ENCODE results near the gene DNMT1.
A peak's percentile ranks its signal among the peaks of the same experiment; 100 is the strongest.

Gene DNMT1

GRCh38 chr19:10220695-10221094 is 25.9 kb upstream of the DNMT1 start:
- no peak for DNase-seq (ENCODE audit: low spot score)
- TF ChIP-seq CTCF (IDR thresholded peaks at IDR 0.05; ENCODE audit: extremely low read depth, insufficient read depth, missing control alignments) = no peak
- in situ Hi-C loops (cut with MboI; ENCODE audit: low pct_unique_long_range_greater_than_20kb, low sequenced_read_pairs, unreplicated experiment) = no loop called here

- DNase-seq (ENCODE audit: low spot score) = peak; percentile 75
Measured at GRCh38 chr19:10219678-10220077, 24.9 kb upstream of the DNMT1 start.

GRCh38 chr19:10217085-10217484 is 22.3 kb upstream of the DNMT1 start:
- in situ Hi-C loops (cut with MboI; ENCODE audit: low pct_unique_long_range_greater_than_20kb, low sequenced_read_pairs, unreplicated experiment) = no loop called here
- TF ChIP-seq CTCF (IDR thresholded peaks at IDR 0.05; ENCODE audit: extremely low read depth, insufficient read depth, missing control alignments) = no peak
- no peak for DNase-seq (ENCODE audit: low spot score)

More at GRCh38 chr19:10219678-10220077, 24.9 kb upstream of the DNMT1 start:
- TF ChIP-seq CTCF (IDR thresholded peaks at IDR 0.05; ENCODE audit: extremely low read depth, insufficient read depth, missing control alignments) = peak; percentile 54
- in situ Hi-C loops (cut with MboI; ENCODE audit: low pct_unique_long_range_greater_than_20kb, low sequenced_read_pairs, unreplicated experiment) = no loop called here

DNA sequence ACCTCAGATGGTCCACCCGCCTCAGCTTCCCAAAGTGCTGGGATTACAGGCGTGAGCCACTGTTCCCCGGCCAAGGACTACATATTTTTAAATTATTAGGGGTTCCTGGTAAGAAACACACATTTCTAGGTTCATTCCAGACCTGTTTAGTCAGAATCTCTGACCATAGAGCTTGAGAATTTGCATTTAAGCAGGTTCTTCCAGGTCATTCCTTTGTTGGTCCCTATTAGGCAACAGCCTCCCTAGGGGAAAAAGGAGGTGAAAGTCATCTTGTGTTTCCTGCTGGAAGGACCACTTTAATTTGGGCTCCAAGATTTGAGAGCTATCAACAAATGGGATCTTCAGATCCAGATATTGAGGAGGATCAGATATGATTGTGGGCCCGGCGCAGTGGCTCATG is 20.0 kb upstream of the DNMT1 start:
- TF ChIP-seq CTCF (IDR thresholded peaks at IDR 0.05; ENCODE audit: extremely low read depth, insufficient read depth, missing control alignments) = no peak
- in situ Hi-C loops (cut with MboI; ENCODE audit: low pct_unique_long_range_greater_than_20kb, low sequenced_read_pairs, unreplicated experiment) = no loop called here
- DNase-seq (ENCODE audit: low spot score) = no peak

- TF ChIP-seq CTCF (IDR thresholded peaks at IDR 0.05; ENCODE audit: extremely low read depth, insufficient read depth, missing control alignments) = no peak
- no peak for DNase-seq (ENCODE audit: low spot score)
- in situ Hi-C loops (cut with MboI; ENCODE audit: low pct_unique_long_range_greater_than_20kb, low sequenced_read_pairs, unreplicated experiment) = no loop called here
Measured at GRCh38 chr19:10211691-10212090, 16.9 kb upstream of the DNMT1 start.

GRCh38 chr19:10211061-10211460 is 16.3 kb upstream of the DNMT1 start:
- in situ Hi-C loops (cut with MboI; ENCODE audit: low pct_unique_long_range_greater_than_20kb, low sequenced_read_pairs, unreplicated experiment) = no loop called here
- TF ChIP-seq CTCF (IDR thresholded peaks at IDR 0.05; ENCODE audit: extremely low read depth, insufficient read depth, missing control alignments) = no peak
- peak; percentile 1 for DNase-seq (ENCODE audit: low spot score)

DNA sequence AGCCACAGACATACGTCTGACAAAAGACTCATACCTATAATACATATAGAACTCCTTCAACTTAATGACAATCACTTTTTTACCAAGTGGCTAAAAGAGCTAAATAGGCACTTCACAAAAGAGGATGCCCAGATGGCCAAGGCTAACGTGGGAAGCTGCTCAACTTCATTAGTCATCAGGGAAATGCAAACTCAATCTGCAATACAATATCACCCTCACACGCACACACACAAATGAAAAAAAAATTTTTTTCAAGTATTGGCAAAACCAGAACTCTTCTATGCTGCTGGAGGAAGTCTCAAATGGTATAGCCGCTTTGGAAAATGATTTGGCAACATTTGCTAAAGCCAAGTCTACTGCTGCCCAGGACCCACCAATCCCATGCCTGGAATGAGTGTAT is 14.6 kb upstream of the DNMT1 start:
- in situ Hi-C loops (cut with MboI; ENCODE audit: low pct_unique_long_range_greater_than_20kb, low sequenced_read_pairs, unreplicated experiment) = no loop called here
- no peak for DNase-seq (ENCODE audit: low spot score)
- TF ChIP-seq CTCF (IDR thresholded peaks at IDR 0.05; ENCODE audit: extremely low read depth, insufficient read depth, missing control alignments) = no peak

Measured in GM13977 (cell line).